GM21447 (cell line): Measurements from ENCODE around the gene RNF186.
"Not testable (repeated sequence)": the region's sequence is repeated elsewhere in the genome, so short reads cannot be mapped to it uniquely, and the experiment has no call there.

Source experiments
- ATAC-seq: cut with Tn5 transposase; IDR thresholded peaks from one replicate; pipeline ENCODE4 v1.9.1; 2021; ENCODE audit not compliant: unreplicated experiment

The RNF186 gene

DNA sequence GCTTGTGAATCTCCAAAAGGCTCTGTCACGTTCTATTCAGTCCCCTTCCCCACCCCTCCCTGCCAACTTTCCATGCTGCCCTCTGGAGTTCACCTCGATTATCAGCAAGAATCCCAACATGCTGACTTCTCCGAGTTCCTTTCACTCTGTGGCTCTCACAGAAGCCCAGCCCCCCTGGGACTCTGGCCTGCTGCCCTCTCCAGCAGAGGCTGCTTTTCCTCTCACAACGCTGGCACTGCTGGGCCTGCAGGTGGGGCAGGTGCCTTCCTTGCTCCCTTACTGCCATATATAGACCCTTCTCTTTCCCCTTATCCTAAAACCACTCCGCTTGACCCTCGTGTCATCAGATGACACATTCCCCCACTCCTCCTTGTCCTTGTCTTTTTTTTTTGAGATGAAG is 10.2 kb upstream of the RNF186 start:
- ATAC-seq, result no peak

GRCh38 chr1:19824541-19824940 is 9.5 kb upstream of the RNF186 start:
- ATAC-seq, result no peak

DNA sequence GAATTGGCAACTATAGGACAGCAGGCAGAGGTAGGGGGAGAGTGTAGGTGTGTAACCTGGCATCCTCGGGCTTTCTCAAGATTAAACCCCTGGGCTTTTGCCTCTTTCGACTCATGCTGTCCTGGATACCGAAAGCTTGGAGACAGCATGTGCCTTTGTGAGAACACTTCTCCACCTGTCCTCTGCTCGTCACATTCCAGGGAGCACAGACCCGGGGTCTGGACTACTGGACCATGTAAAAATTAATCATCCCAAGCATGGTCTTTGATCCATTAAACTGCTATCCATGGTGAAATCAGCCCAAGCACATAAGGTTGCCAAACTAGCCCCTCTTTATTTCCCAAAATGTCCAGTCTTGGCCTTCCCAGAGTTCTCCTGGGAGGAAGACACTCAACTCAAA is 9.0 kb upstream of the RNF186 start:
- ATAC-seq, result no peak

DNA sequence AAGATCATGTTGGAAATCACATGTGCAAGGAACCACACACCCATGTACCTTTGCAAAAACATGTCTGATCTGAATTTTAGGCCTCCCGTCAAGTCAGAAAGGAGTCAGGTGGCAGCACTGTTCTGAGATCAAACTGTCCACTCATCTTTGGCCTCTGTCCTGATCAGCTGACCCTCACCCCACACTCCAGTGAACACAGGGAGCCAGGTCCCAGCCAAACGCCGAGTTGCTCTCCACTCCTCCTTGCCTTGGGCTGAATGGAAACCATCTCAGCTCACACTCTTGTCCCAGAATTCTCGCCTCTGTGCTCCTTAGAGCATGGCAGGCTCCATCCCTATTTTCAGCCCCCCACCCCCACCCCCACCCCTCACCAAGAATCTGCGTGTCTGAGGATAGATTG is 4.6 kb upstream of the RNF186 start:
- ATAC-seq, result no peak

- no peak for ATAC-seq
Observed at GRCh38 chr1:19818324-19818723, 3.2 kb upstream of the RNF186 start.

GRCh38 chr1:19817160-19817559 is 2.1 kb upstream of the RNF186 start:
- ATAC-seq, result no peak

GRCh38 chr1:19816737-19817086 is 1.6 kb upstream of the RNF186 start:
- not testable (repeated sequence) for ATAC-seq

DNA sequence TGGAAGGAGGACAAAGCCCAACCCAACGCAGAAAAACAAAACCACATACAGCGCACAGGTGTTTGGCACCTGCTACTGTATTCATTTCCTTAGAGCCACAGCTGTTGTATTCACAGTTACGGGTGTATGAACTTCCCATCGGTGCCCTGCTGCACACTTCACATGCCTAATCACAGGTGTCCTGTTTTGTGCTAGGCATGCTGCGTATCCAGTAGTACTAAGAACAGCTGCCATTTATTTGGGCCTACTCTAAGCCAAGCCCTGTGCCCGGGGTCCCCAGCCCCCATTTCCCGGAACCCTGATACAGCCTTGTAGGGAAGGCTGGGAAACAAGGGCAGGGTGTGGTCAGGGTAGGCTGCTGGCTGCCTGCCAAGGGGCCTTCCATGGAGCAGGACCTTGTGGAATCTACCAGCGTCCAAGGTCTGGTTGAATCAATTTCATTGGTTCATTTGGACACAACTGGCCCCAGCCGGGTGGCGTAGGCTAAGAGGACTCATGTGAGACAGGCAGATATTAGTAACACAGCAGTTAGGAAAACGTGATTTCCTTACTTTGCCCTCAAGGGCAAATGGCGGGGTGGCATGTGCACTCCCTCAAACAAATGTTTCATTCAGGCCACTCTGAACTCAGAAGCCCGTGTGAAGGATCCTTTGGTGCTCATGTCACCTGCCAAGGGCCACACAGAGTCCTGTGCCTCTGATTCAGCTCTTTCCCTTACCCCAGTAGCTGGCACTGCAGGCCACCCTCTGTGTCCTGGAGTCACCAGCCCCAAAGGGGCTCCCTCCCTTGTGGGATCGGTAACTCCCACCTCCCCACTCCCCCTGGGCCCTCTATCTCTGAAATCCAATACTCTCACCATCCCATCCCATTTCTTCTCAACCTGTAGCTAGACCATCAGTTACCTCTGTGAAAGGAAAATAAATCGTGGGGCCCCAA is 986 bp upstream of the RNF186 start:
- no peak for ATAC-seq

DNA sequence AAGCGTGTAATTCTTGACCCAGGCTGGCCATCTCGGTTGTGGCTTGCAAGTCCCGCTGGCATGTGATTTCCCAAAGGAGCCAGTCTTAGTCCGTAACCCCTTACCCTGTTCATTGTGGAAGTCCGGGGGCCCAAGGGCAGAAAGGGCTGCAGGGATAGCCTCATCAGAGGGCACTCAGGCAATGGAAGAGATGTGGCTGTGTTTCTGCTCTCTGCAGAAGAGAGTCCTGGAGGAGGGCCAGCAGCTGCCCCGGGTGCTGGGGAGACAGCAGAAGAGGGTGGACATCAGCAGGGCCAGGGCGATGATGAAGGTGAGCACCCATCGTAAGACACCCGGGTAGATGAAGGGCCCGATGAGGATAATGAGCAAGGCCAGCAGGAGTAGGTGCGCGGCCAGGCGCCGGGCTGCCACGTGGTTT is 830 bp downstream of the RNF186 start:
- ATAC-seq, result no peak

DNA sequence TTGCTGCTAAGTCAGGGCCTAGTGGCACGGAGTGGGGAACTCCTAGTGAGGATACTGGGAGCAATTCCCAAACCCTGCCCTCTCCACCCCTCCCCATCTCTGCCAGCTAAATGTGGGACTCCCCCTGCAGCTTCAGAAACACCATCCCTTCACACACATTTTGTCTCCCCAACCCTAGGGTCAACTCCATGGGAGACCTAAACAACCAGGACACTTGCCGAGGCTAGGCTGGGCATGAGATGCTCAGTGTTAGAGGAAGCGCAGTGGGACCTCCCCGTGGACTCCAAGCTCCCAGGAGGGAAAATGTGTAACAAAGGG is 1.5 kb downstream of the RNF186 start:
- ATAC-seq, result no peak

GRCh38 chr1:19812875-19813642 is 2.0 kb downstream of the RNF186 start:
- ATAC-seq, result no peak

- ATAC-seq, result no peak
Observed at GRCh38 chr1:19811206-19811851, 3.8 kb downstream of the RNF186 start.

DNA sequence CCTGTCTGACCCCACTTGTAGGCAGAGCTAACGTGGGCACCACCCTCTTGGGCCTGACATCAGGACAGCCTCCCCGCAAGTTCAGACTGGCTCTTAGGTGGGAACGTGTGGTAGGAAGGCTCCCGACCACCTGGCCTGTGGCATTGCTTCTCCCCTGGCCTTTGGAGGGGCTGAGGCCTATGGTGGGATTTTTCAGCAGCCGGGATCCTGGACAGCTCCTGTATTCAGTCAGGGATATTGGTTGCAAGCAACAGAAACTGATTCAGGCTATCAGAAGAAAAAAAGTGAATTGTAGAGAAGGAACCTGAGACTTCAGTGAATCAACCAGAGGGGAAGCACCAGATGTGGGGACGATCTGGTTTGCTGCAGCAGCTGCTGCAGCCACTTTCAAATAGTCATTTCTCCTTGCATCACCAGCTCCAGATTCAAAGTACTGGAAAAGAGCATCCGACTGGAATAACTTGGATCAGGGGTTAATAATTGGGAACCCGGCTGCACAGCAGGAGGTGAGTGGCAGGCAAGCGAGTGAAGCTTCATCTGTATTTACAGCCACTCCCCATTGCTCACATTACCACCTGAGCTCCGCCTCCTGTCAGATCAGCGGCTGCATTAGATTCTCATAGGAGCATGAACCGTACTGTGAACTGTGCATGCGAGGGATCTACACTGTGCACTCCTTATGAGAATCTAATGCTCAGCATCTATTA is 5.9 kb downstream of the RNF186 start:
- ATAC-seq, result no peak

- no peak for ATAC-seq
Observed at GRCh38 chr1:19808351-19808750, 6.7 kb downstream of the RNF186 start.

DNA sequence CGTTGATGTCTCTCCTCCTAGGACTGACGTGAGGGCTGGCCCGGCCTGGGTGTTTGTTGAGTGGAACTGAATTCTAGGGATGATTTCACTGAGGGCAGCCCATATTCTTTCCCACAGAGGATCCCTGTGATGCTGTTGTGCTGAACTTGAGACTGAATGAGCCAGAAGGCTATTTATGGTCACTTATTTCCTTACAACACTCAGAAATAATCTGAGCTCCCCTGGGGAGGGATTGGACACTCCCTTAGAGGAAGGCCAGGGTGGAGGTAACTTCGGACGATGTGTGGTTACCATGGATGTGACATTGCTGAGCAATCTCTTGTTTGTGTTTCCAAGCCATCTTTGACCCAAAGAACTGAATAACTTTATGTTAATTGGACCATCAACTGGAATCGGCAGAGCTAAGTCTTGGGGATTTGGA is 10.2 kb downstream of the RNF186 start:
- no peak for ATAC-seq

GRCh38 chr1:19802269-19802668 is 12.8 kb downstream of the RNF186 start:
- no peak for ATAC-seq

DNA sequence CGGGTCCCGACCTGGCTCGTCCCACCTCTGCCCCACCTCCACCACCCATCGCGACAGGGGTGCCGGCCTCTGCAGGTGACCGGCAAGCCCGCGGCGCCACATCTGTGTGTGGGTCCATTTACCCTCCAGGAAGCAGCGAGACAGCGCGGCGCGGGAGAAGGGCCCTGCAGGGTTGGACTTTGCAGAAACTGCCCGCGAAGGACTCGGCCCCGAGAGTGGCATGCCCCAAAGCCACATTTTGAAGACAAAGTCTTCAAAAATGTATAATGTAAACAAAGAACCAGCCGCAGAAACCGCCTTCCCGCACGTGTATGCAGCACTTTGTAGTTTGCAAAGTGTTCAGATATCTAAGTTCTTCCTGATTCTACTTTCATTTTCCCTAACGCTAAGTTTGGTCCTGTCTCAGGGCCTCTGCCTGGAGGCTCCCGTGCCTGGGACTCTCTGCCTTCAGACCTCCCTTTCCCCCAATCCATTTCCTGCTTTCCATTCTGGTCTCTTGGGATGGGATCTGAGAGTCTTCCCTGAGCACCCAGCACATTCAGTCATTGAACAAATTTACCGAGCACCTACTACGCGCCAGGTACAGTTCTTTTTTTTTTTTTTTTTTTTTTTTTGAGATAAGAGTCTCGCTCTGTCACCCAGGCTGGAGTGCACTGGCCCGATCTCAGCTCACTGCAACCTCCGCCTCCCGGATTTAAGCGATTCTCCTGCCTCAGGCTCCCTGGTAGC is 14.8 kb downstream of the RNF186 start:
- peak; percentile 38 for ATAC-seq

GRCh38 chr1:19799230-19800075 is 15.6 kb downstream of the RNF186 start, which contains the start of gene TMCO4:
TSS of gene TMCO4 (minus strand) at chr1:19799916. CDS start at chr1:19780758, 19,158 bp downstream.
- ATAC-seq, result peak; percentile 67

GRCh38 chr1:19798486-19799229 is 16.4 kb downstream of the RNF186 start:
- no peak for ATAC-seq
